ENCODE data around the gene BTNL3.

- TF ChIP-seq TAF1 (conservative IDR thresholded peaks at IDR 0.05), result no peak
- no peak for TF ChIP-seq ATF3 (IDR thresholded peaks at IDR 0.05)
- TF ChIP-seq CTCF (IDR thresholded peaks at IDR 0.05; ENCODE audit: low read depth, low read length, missing input control), result no peak
- TF ChIP-seq YY1 (IDR thresholded peaks at IDR 0.05), result no peak
- no peak for TF ChIP-seq SP1 (IDR thresholded peaks at IDR 0.05)
These were observed 17.1 kb downstream of the BTNL3 start for GRCh38 chr5:181005791-181006190.
